RWPE1 (cell line): ENCODE data around the gene PRAMEF12.

Source experiments
- CTCF ChIA-PET: fragments of 350-600 bp; sonication (Branson Sonifier 250); formaldehyde crosslinking; extraction: SDS; loops from one replicate; lab custom pipeline; 2021; lab: Yijun Ruan, JAX
- POLR2A ChIA-PET: fragments of 400-600 bp; formaldehyde crosslinking; extraction: SDS; loops from one replicate; lab custom pipeline; 2020; ENCODE audit warnings: antibody characterized with exemption; ENCODE audit not compliant: low non-redundant PET; lab: Yijun Ruan, JAX
- DNase-seq: peaks from one replicate; pipeline ENCODE4 v3.0.0; 2012; ENCODE audit warnings: low spot score
- H3K27ac ChIP-seq: fragments of 450-650 bp; 2 replicates; pipeline ENCODE4 v1.5.1; 2017
- TF ChIP-seq, protein P1 (sequence below): fragments of 450-650 bp; conservative IDR thresholded peaks from 2 replicates; pipeline ENCODE4 v1.5.1; 2017; ENCODE audit warnings: low read depth, mild to moderate bottlenecking

PRAMEF12 gene

DNA sequence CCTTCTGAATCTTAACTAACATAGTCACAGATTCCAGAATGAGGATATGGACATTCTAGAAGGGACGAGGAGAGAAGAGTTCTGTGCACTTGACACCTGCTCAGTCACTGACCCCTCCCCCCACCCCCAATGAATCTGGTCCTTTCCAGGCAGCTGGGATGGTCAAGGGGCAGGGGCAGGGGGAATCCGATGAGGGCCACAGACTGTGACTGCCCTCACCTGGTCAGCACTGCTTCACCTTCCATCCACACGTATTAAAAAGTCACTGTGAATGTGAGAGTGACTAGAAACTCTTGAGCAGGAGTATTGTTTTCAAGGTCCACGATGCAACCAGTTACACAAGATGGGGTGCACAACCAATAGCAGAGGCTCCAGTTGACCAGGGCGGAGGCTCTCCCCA lies 9.5 kb upstream of the PRAMEF12 start:
- no peak overlapping the region for H3K27ac ChIP-seq
- ChIA-PET POLR2A (no interaction called here), CTCF (interaction anchor here (0.6 kb wide), 1 partner anchor 105 kb away, joined by 3 read pairs; no protein-coding TSS in a partner anchor)
- no peak for DNase-seq
- TF ChIP-seq, protein P1, sequence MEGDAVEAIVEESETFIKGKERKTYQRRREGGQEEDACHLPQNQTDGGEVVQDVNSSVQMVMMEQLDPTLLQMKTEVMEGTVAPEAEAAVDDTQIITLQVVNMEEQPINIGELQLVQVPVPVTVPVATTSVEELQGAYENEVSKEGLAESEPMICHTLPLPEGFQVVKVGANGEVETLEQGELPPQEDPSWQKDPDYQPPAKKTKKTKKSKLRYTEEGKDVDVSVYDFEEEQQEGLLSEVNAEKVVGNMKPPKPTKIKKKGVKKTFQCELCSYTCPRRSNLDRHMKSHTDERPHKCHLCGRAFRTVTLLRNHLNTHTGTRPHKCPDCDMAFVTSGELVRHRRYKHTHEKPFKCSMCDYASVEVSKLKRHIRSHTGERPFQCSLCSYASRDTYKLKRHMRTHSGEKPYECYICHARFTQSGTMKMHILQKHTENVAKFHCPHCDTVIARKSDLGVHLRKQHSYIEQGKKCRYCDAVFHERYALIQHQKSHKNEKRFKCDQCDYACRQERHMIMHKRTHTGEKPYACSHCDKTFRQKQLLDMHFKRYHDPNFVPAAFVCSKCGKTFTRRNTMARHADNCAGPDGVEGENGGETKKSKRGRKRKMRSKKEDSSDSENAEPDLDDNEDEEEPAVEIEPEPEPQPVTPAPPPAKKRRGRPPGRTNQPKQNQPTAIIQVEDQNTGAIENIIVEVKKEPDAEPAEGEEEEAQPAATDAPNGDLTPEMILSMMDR: no peak

DNA sequence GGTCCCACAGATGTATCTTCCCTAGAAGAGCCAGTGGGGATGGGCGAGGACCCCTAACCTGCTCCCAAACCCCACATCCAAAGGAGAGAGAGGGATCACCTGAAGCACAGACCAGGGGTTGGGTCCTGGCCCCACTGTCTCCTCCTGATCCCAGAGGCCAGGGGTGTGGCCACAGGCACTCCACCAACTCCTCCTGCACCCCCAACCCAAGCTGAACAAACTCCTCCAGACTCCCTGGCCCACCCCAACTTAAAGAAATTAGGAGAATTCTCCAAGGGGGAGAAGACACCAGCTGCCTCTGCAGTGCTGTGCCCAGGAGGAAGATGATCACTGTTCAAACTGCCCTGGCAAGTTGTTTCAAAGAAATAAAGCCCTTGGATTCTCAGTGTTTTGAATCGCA lies 4.5 kb upstream of the PRAMEF12 start:
- CTCF ChIA-PET: no interaction called here
- DNase-seq: no peak
- TF ChIP-seq, protein P1: no peak
- no peak overlapping the region for H3K27ac ChIP-seq
- POLR2A ChIA-PET: no interaction called here

DNA sequence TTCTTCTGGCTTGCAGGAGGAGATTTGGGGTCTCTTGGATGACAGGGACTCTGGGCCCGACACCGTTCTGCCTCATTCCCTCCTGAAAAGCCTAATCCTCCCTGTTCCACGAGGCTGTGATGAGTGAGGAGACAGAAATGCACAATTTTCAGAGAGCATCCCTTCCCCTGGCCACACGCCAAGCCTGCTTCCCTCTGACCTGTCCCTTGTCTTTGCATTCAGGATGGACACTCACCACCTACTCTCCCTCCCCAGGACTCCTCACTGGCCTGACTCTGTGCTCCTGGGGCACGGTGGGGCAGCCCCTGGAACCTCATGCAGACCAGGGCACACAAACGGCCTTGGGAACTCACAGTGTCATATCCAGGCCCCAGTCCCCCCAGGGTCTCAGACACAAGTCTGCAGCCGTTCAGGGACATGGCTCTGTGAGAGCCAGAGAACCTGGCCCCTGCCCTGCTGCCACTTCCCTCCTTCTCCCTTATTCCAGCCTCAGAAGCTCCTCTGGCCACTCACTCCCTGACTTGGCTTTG lies 3.5 kb upstream of the PRAMEF12 start:
- DNase-seq: no peak
- POLR2A ChIA-PET: no interaction called here
- TF ChIP-seq, protein P1: no peak

DNA sequence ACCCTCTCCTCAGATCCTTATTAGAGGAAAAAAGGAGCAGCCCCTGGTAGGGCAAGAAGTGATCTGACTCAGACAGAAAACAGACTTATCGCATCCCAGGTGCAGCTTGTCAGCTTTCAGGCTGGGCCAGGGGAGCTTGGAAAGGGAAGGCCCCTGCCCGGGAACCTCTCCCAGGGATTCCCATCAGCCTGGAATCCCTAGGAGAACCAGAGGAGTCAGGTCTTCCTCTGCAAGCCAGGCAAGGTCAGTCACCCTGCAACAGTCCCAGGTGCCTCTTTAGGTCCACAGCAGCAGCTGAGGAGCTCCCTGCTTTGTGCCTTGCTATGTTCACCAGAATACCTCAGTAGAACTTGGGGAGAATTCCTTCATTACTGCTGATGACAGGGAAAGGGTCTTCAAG lies 2.9 kb upstream of the PRAMEF12 start:
- CTCF ChIA-PET: interaction anchor here (0.6 kb wide), 1 partner anchor 112 kb away, joined by 3 read pairs; no protein-coding TSS in a partner anchor
- no peak overlapping the region for H3K27ac ChIP-seq
- TF ChIP-seq, protein P1: no peak
- DNase-seq: no peak
- POLR2A ChIA-PET: no interaction called here

More for the DNA sequence above, 3.5 kb upstream of the PRAMEF12 start:
- CTCF ChIA-PET: no interaction called here
- no peak overlapping the region for H3K27ac ChIP-seq

DNA sequence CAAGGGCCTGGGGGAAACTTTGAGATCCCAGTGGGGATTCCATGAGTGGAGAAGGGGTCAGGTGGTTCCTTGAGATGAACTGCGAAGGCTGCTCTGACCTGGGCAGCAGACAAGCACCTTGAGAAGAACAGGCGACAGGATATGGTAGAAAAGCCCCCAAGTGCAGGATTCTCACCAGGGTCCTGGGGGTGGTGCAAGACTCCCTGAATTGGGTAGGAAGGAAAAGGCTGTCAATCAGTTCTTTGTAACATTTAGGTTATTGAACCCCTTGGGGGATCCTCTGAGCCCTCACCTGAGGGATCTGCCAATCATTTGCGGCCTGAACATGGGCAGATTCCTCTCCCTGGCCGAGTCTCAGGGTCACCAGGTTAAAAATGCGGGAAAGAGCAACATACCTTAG lies 2.4 kb upstream of the PRAMEF12 start:
- POLR2A ChIA-PET: no interaction called here
- CTCF ChIA-PET: interaction anchor here (0.6 kb wide), 1 partner anchor 113 kb away, joined by 3 read pairs; no protein-coding TSS in a partner anchor
- no peak for DNase-seq
- no peak overlapping the region for H3K27ac ChIP-seq
- TF ChIP-seq, protein P1: no peak

DNA sequence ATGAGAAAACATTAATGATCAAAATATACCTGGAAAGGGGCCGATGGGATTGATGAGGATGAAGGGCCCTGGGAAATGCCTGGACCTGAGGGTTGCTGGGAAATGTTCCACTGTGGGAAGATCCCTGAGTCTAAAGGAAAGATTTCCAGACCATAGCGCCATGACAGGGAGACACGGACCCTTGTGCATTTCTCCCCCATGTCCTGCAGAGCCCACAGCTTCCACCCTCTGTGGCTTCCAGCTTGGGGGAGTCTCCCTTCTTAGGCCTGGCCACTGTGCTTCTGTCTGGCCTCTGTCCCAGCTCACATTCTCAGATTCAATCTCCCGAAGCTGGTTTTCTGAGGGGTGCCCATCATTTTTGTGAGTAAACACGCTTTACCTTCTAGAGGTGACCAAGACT lies 1.0 kb upstream of the PRAMEF12 start:
- H3K27ac ChIP-seq: no peak overlapping the region
- CTCF ChIA-PET: no interaction called here
- POLR2A ChIA-PET: no interaction called here
- no peak for DNase-seq
- TF ChIP-seq, protein P1: no peak
